ENCODE measurements around the gene GPRIN1.
"Not testable (repeated sequence)": the region's sequence is repeated elsewhere in the genome, so short reads cannot be mapped to it uniquely, and the experiment has no call there.

Gene GPRIN1

GRCh38 chr5:176620333-176620981, 10.5 kb upstream of the GPRIN1 start:
- no peak for DNase-seq

- DNase-seq: no peak
These were observed 9.8 kb upstream of the GPRIN1 start for GRCh38 chr5:176619569-176620332.

GRCh38 chr5:176619203-176619568, 9.2 kb upstream of the GPRIN1 start:
- DNase-seq: peak; percentile 75

DNA sequence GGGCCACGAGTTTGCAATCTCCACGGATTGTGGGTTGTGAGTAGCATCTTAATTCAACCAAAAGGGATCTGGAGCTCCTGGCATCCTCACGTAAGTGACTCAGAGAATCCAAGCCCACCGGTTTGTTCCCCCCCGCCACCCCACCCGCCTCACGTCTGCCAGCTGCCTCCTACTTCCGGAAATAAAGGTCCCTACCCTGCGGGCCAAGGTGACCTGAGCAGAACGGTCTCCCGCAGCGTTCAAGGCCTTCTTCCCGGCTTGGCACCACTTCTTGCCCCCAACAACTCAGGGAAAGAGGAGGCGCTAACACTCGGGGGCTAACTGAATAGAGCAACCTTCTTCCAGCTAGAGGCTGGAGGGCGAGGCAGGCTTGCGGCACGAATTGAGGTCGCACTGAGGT, 8.8 kb upstream of the GPRIN1 start:
- no peak for DNase-seq

- no peak for DNase-seq
These were observed 6.6 kb upstream of the GPRIN1 start for GRCh38 chr5:176616511-176616910.

- DNase-seq: no peak
These were observed 5.0 kb upstream of the GPRIN1 start for GRCh38 chr5:176614805-176615478.

GRCh38 chr5:176612855-176613254, 2.9 kb upstream of the GPRIN1 start:
- DNase-seq: no peak

- no peak for DNase-seq
These were observed 2.1 kb upstream of the GPRIN1 start for GRCh38 chr5:176612008-176612407.

DNA sequence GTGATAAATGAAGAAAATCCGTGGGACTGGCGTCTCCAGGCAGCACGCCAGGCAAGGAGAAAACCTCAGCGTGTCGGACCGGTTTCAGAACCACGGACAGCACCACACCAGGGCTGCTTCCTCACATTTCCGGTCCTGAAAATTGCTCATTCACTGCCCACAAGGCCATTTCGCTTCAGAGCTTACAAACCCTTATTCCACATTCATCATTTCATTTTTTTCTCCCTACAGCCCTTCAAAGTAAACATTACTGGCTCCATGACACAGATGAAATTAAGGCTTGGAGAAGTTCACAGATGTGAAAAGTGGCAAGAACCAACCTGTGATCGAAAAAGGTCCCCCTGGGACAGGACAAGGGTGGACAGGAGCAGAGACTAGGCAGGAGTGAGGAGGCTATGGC, 1.5 kb upstream of the GPRIN1 start:
- DNase-seq: peak; percentile 42

- DNase-seq: no peak
These were observed 448 bp upstream of the GPRIN1 start for GRCh38 chr5:176610435-176610773.

DNA sequence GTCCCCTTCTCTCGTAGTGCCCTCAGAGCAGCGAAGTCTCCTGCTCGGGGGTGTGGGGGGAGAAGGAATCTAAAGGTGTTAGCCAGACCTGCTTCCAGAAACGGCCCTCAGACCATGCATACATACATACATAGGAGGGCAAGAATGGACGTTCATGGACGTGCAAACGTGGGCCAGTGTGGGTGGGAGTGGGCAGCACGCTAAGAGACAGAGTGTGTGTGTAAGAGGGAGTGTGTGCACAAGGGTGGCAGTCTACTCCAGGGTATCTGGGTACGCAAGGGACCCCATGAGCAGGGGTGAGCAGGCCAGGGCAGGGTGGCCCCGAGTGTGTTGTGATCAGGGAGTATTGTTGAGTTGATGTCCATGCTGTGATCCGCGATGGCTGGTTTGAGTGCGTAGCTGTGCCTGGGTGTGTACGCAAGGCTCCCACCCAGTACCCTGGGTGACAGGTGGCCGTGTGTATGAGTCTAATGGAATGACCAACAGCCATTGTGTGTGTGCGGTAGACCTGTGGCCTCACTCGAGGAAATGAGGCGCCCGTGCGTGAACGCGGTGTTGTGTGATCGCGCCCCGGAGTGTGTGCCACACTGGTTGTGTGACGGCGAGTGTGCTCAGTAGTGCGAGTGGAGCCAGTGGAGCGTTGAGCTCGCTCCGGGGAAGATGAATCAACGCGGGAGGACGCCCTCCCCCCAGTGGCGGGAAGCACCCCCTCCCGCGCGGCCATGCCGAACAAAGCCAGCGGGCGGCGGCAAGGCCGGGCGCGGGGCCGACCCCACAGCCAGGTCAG, 826 bp downstream of the GPRIN1 start:
- no peak for DNase-seq

- no peak for DNase-seq
These were observed 1.7 kb downstream of the GPRIN1 start for GRCh38 chr5:176608142-176608705.

DNA sequence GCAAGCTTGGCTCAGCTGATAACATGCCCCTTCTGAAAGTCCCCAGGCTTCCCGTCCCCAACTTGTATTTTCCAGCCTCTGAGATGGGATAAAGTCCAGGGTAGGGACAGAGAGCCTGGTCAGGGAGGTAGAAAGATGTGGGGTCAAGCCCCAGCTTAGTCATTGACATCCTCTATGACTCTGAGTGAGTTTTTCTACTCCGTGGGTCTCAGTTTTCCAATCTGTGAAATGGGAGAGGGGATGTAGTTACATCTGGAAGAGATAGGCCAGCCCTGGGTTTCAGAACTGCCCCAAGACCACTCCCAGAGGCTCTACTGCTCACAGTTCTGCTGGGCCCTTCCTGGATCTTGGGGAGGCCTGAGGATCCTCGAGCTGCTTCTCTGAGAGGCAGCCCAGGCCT, 3.1 kb downstream of the GPRIN1 start:
- no peak for DNase-seq

GRCh38 chr5:176606032-176606431, 3.9 kb downstream of the GPRIN1 start:
- no peak for DNase-seq

- no peak for DNase-seq
These were observed 6.9 kb downstream of the GPRIN1 start for GRCh38 chr5:176603091-176603490.

DNA sequence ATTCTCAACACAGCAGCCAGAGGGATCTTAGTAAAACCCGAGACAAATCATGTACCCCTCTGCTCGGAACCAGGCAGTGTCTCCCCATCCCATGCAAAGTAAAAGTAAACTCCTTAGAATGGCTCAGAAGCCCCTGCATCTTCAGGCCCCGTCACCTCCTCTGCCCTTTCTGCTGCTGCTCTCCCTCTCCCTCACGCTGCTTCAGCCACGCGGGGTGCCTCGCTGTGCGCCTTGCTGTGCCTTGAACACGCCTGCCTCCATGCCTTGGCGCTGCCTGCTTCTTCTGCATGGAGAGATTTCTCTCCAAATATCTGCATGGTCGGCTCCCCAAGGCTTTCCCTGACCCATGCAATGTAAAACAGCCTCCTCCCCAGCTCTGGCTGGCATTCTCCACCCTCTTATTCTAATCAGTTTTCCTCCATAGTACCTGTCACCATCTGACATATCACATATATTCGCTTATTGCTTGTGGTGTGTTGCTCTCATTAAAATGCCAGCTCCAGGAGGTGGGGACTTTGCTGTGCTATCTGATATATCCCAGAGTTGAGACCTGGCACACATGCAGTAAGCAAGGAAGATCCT, 8.0 kb downstream of the GPRIN1 start:
- no peak for DNase-seq

- not testable (repeated sequence) for DNase-seq
These were observed 10.1 kb downstream of the GPRIN1 start for GRCh38 chr5:176599749-176600430.

DNA sequence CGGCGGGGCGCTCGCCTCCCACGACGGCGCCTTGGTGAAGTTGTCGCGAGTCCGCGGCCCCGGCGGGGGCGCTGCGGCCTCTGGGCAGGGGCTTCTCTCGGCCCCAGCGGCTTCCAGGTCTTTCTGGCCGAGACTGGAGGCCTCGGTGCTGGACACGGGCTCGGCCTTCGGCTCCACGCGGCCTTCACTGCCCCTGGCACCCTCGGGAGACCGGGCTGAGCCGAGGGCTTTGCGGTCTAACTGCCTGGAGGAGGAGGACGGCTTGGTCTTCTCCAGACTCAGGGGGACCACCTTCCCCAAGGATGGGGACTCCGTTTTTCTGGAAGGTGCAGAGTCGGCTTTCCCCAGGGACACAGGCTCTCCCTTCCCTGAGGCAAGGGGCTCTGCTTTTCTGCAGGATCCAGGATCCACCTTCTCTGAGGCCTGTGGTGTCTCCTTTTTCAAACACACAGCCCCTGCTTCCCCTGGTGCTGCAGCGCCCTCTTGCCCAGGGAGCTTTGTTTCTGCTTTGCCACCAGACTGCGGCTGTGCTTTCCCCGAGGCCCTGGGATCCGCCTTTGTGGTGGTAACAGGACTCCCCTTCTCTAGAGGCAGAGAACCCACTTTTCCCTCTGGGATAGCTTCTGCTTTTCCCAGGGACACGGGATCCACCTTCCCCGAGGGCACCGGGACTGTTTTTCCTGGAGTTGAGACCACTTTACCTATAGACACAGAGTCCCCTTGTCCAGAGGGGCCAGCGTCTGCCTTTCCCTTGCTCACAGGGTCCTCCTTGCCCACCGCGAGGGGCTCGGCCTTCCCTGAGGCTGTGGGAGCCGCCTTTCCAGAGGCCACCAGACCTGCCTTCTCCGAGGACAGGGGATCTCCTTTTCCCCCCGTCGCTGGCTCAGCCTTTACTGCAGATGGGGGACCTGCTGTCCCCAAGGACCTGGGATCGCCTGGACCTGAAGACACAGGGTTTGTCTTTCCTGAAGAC, 12.3 kb downstream of the GPRIN1 start:
- DNase-seq: no peak

GRCh38 chr5:176596689-176597416, 13.1 kb downstream of the GPRIN1 start:
- DNase-seq: peak; percentile 62

DNA sequence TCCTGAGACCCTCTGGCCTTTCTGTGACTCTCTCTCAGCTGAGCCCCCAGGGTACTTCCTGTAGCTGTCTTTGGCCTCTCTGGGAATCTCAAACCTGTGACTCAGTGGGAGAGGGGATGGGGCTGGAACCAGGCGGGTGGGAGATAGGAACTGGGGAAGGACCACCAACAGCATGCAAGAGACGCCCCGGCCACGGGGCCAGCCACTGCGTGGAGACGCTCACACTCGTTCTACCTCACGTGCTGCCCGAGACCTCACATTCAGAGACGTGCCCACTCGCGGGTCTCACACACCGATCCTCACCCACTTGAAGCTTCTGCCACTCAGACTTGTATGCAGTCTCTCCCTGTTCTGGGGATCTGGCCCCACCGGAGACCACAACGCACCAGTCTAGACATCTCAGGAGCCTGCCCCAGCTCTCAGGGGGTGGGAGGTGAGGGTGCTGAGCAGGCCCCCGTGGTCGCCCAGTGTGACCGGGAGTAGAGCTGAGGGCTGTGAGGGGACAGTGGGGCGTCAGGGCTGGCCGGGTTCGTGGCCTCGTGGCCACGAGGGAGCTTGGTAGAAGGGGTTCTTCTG, 13.8 kb downstream of the GPRIN1 start:
- no peak for DNase-seq

Data from activated CD4-positive, alpha-beta T cell treated with anti-CD3 and anti-CD28 coated beads, Interleukin-2, amount 50 U/mL, for 16 hours (primary cell).